Vagina (tissue), 2 donors: ENCODE data around the gene S1PR3. TPM values are rescaled to one million over a fixed set of nuclear protein-coding genes. Genes with fewer than 3 reads are reported as not detected.
A peak's percentile ranks its signal among the peaks of the same experiment; 100 is the strongest.
"Not testable (repeated sequence)": the region's sequence is repeated elsewhere in the genome, so short reads cannot be mapped to it uniquely, and the experiment has no call there.

Experiments
- DNase-seq, 2 donors: peaks; one replicate each; pipeline ENCODE4 v3.0.0-alpha.2; 2017; ENCODE audit errors: extremely low spot score in 2 of 2
- H3K27ac ChIP-seq: fragments of 200-600 bp; sonication (generic); one replicate; pipeline ENCODE4 v1.5.1; 2019
- H3K27me3 ChIP-seq: fragments of 200-600 bp; sonication (generic); one replicate; pipeline ENCODE4 v1.5.1; 2019
- H3K36me3 ChIP-seq, 2 donors: fragments of 200-600 bp; sonication (generic); one replicate each; pipeline ENCODE4 v1.5.1; 2017 to 2019
- H3K4me1 ChIP-seq: fragments of 200-600 bp; sonication (generic); one replicate; pipeline ENCODE4 v1.5.1; 2019
- H3K4me3 ChIP-seq, 2 donors: fragments of 200-600 bp; sonication (generic); 1 replicate in 1 of 2; 2 replicates in 1 of 2; pipeline ENCODE4 v1.5.1; 2016 to 2019
- H3K9me3 ChIP-seq: fragments of 200-600 bp; sonication (generic); one replicate; pipeline ENCODE4 v1.5.1; 2019
- POLR2A ChIP-seq, 2 donors: fragments of 450-650 bp; IDR thresholded peaks; one replicate each; pipeline ENCODE4 v1.6.1; 2017; ENCODE audit warnings: antibody characterized with exemption in 2 of 2, mild to moderate bottlenecking in 2 of 2, moderate library complexity in 2 of 2
- POLR2AphosphoS5 ChIP-seq, 2 donors: sonication (generic); formaldehyde crosslinking; IDR thresholded peaks; one replicate each; pipeline ENCODE4 v1.9.0; 2017; ENCODE audit warnings: antibody characterized with exemption in 2 of 2, mild to moderate bottlenecking in 2 of 2, low read depth in 1 of 2; ENCODE audit not compliant: insufficient read depth in 1 of 2
- intact Hi-C: fragments of 100-400 bp; cut with DNase I; formaldehyde crosslinking; loops from one replicate; pipeline ENCODE4 v1.15.1; 2023
- total RNA-seq: library from RNA; depleted of rRNA; stranded (reverse); fragments of >200 nt; gene quantifications from one replicate; pipeline ENCODE4 v1.2.3, GENCODE V29; 2016
- TF ChIP-seq, protein P1 (sequence below), 3 experiments: fragments of 450-650 bp in 2 of 3; fragments of 200-600 bp in 1 of 3; sonication (generic) in 1 of 3; IDR thresholded peaks; one replicate each; pipeline ENCODE4 v1.5.1; 2017 to 2019; ENCODE audit warnings: antibody characterized with exemption in 3 of 3, mild to moderate bottlenecking in 2 of 3, moderate library complexity in 2 of 3

The S1PR3 gene
- 39.3 TPM for total RNA-seq

DNA sequence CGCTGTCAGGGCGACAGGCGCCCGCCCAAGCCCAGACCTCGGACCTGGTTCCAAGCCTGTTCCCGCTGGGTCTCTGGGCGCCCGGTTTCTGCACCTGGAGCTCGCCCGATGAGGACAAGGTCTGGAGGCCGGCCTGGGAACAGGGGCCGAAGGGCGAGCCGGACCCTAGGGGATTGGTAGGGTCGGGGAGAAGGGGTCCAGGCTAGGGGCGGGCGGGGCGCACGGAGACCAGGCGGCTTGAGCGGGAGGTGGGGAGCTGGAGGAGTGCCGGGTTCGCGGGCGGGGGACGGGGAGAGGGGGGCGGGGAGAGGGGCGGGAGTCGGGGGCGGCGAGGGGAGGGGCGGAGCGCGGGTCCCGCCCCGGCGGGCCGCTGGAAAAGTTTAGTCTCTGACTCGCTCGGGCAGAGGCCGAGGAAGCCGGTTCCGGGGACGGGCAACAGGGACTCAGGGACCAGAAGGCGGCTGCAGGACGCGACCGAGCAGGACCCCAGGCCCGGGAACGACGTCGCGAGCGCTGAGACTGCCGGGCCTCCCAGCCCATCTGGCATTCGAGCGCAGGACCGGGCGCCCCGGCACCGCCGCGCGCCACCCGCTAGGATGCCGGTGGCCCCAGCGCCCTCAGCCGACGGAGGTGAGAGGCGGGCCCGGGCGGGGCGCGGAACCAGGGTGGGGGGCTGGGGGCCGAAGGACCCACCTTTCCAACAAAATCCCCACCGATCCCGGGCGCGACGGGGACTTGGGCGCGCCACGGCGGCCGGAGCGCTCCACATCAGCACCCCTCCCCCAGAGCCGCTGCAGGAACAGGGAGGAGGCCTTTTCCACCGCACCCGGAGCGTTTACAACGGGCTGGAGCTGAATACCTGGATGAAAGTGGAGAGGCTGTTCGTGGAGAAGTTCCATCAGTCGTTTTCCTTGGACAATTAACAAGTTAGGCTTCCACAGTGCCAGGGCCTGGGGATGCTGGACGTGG is at the start of gene S1PR3:
Gene S1PR3 (plus strand): TSS at position 403 of the 969 bp plus-strand sequence. CDS start 9,733 bp downstream, outside the sequence.
- peaks cover 66% of the 10 kb centered on the region for H3K4me1 ChIP-seq
- intact Hi-C loops, result loop anchor here (10.0 kb wide), 1 partner anchor 247 kb away; no protein-coding TSS in a partner anchor
- no peaks in the 10 kb centered on the region for H3K36me3 ChIP-seq
- H3K9me3 ChIP-seq, result no peaks in the 10 kb centered on the region
- TF ChIP-seq POLR2AphosphoS5 (IDR thresholded peaks at IDR 0.05; ENCODE audit: insufficient read depth in 1 of 2, low read depth in 1 of 2), result peak in 1 of 2 donors; percentile 74
- peak in 1 of 2 donors; percentile 77 for TF ChIP-seq POLR2A (IDR thresholded peaks at IDR 0.05)
- TF ChIP-seq, protein P1, sequence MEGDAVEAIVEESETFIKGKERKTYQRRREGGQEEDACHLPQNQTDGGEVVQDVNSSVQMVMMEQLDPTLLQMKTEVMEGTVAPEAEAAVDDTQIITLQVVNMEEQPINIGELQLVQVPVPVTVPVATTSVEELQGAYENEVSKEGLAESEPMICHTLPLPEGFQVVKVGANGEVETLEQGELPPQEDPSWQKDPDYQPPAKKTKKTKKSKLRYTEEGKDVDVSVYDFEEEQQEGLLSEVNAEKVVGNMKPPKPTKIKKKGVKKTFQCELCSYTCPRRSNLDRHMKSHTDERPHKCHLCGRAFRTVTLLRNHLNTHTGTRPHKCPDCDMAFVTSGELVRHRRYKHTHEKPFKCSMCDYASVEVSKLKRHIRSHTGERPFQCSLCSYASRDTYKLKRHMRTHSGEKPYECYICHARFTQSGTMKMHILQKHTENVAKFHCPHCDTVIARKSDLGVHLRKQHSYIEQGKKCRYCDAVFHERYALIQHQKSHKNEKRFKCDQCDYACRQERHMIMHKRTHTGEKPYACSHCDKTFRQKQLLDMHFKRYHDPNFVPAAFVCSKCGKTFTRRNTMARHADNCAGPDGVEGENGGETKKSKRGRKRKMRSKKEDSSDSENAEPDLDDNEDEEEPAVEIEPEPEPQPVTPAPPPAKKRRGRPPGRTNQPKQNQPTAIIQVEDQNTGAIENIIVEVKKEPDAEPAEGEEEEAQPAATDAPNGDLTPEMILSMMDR (IDR thresholded peaks at IDR 0.05), result no peak
- H3K4me3 ChIP-seq, result peak within 1 kb of the TSS; percentile 61 to 71
- peak in 1 of 2 donors; percentile 90 for DNase-seq
- peak within 1 kb of the TSS; percentile 92 for H3K27ac ChIP-seq
- H3K27me3 ChIP-seq, result no peaks in the 10 kb centered on the region

DNA sequence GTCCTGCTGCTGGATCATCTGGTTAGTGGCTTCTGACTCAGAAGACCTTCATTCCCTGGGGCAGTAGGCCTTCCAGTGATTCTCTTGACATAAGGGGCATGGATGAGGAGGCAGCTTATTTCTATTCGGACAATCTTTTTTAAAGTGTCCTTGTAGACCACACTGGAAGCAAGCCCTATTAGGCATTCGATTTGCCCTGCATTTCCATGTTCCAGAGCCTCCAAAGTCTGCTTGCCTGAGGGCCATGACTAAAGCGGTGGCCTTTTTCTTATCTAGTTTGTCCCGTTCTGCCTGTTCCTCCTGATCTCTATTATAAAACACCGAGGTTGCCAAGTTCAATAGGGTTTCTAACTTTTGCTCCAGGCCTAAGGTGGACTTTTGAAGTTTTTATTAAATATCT is 49.7 kb upstream of the S1PR3 start:
- H3K36me3 ChIP-seq, DNase-seq, H3K27ac ChIP-seq, intact Hi-C loops, H3K4me3 ChIP-seq, H3K27me3 ChIP-seq, H3K4me1 ChIP-seq, H3K9me3 ChIP-seq: not testable (repeated sequence)

DNA sequence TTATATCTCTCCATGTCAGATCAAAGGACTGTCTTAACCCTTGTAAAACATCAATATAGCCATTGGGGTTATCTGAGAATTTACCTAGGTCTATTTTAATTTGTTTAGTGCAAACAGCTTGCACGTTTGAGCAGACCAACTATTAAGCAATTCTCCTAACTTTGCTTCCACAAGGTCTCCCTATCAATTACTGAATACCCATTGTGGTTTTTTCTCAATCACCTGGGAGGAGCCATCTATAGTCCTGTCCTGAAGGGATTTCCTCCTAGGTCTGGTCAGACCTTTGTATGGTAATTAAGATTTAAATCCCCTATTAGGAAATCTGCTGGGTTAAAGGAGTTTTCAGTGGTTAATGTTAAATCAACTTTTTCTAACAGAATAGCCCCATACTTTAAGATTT is 48.9 kb upstream of the S1PR3 start:
- no peak overlapping the region for H3K27ac ChIP-seq
- DNase-seq, result no peak
- H3K27me3 ChIP-seq, result no peaks in the 10 kb centered on the region
- no peak overlapping the region for H3K4me3 ChIP-seq
- H3K4me1 ChIP-seq, result no peaks in the 10 kb centered on the region
- no peak for TF ChIP-seq POLR2AphosphoS5 (IDR thresholded peaks at IDR 0.05; ENCODE audit: insufficient read depth in 1 of 2, low read depth in 1 of 2)
- TF ChIP-seq POLR2A (IDR thresholded peaks at IDR 0.05), result no peak
- TF ChIP-seq, protein P1 (IDR thresholded peaks at IDR 0.05), result no peak
- H3K36me3 ChIP-seq, result no peaks in the 10 kb centered on the region
- H3K9me3 ChIP-seq, result no peaks in the 10 kb centered on the region
- intact Hi-C loops, result no loop called here

DNA sequence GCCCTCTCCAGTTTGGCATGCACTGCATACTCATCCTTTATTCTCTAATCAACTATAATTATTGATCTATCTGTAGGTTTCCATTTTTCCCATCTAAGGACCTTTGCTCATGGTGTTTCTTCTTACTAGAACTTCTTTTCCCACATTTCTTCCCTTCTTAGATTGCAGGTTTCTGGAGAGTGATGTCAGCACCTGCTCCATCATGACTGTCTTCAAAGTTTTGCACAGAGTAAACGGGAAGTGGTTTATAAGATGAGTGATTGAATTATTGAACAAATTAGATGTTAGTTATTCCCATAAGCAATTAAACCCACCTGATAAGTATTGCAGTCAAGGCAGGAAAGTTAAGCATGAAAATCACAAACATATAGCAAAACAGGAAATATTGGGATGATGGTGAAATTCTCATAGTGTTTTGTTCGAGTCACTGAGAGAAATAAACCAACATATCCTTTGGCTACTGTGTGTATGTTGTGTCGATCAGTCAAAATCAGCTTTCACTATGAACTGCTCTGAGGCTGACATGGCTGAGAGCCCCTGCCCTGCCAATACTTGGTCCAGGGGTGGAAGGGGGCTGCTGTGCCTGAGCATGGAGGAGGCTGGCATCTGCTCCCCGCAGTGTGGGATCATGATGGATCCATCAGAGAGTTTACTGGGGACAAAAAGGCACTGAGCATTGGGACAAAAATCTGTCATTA is 45.5 kb upstream of the S1PR3 start:
- Histone ChIP-seq H3K36me3 (no peaks in the 10 kb centered on the region), H3K4me3 (no peak overlapping the region), H3K27ac (no peak overlapping the region), H3K9me3 (no peaks in the 10 kb centered on the region), H3K4me1 (peaks cover 18% of the 10 kb centered on the region), H3K27me3 (no peaks in the 10 kb centered on the region)
- TF ChIP-seq, protein P1 (IDR thresholded peaks at IDR 0.05), result no peak
- no peak for TF ChIP-seq POLR2AphosphoS5 (IDR thresholded peaks at IDR 0.05; ENCODE audit: insufficient read depth in 1 of 2, low read depth in 1 of 2)
- no peak for TF ChIP-seq POLR2A (IDR thresholded peaks at IDR 0.05)
- DNase-seq, result no peak
- intact Hi-C loops, result no loop called here

DNA sequence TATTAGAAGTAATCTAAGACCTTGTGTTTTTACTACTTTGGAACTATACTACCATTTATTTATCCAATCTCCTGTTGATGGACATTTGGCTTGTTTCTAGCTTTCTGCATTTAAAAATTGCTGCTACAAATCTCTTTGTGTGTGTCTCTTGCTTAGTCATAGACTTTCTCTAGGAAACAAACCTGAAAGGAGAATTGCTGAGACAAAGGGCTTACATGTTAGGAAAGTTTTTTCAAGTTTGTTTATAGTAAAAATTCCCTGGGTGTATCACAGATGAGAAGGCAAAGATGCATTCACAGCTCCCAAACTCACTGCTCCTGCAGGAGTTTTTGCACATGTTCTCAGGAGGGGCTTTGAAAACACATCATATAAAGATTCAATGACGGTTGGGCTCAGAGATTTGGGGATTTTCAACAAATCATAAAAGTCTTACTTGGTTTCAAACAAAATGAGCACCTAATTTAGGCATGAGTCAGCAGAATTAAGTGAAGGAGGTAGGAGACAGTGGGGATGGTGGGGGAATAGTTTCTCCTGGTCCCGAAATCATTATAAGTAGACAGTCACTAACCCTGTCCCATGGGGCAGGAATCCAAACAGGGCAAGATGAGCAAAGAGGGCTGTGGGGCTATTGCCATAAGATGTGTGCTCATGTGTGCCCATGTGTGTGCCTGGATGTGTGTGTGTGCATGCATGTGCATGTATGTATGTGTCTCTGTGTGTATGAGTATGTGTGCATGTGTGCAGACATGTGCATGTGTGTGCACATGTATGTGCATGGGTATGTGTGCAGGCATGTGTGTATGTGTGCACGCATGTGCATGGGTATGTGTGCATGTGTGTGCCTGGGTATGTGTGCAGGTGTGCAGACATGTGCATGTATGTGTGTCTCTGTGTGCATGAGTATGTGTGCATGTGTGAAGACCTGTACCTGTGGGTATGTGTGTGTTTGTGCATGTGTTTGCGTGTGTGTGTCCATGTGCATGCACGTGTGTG is 43.4 kb upstream of the S1PR3 start:
- no peak overlapping the region for H3K27ac ChIP-seq
- no peak for DNase-seq
- H3K27me3 ChIP-seq, result no peaks in the 10 kb centered on the region
- no peak overlapping the region for H3K4me3 ChIP-seq
- TF ChIP-seq, protein P1 (IDR thresholded peaks at IDR 0.05), result no peak
- TF ChIP-seq POLR2AphosphoS5 (IDR thresholded peaks at IDR 0.05; ENCODE audit: insufficient read depth in 1 of 2, low read depth in 1 of 2), result no peak
- TF ChIP-seq POLR2A (IDR thresholded peaks at IDR 0.05), result no peak
- H3K4me1 ChIP-seq, result peaks cover 36% of the 10 kb centered on the region
- intact Hi-C loops, result no loop called here
- no peaks in the 10 kb centered on the region for H3K36me3 ChIP-seq
- H3K9me3 ChIP-seq, result no peaks in the 10 kb centered on the region
